KOPT-K1 (cell line): ENCODE measurements around the gene P2RY12.

Source experiments
- H3K27ac ChIP-seq: fragments of 200-600 bp; sonication (generic); 2 replicates; pipeline ENCODE4 v1.5.1; 2016; ENCODE audit warnings: antibody characterized with exemption, mild to moderate bottlenecking, low read depth, low read length; ENCODE audit not compliant: poor library complexity, severe bottlenecking
- H3K36me3 ChIP-seq: fragments of 200-600 bp; sonication (generic); 2 replicates; pipeline ENCODE4 v1.5.1; 2017; ENCODE audit warnings: antibody characterized with exemption, mild to moderate bottlenecking, low read length, moderate library complexity; ENCODE audit not compliant: insufficient read depth
- H3K9me3 ChIP-seq: fragments of 200-600 bp; sonication (generic); 2 replicates; pipeline ENCODE4 v1.5.1; 2017; ENCODE audit warnings: antibody characterized with exemption, low read length, mild to moderate bottlenecking; ENCODE audit not compliant: insufficient read depth, poor library complexity, severe bottlenecking

Gene P2RY12

DNA sequence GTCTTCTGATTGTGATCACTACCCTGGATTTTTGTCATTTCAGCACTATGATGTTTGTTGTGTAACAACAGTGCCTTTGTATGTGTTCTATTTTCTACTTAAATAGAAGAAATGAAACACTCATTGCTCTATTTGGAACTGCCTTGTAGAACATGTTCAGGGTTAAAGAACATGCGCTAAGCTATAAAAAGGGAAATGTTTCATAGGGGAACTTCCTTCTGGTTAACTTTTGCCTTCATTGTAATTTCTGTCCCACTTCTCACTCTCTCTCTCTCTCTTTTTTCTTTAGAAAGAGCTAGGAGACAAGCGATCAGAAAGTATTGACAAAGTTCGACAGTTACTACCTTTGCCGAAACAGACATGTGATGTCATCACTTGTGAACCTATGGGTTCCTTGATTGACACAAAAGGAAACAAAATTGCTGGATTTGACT, at the start of gene P2RY12:
Gene P2RY12 (minus strand): TSS at position 13 of the 434 bp plus-strand sequence. CDS start 45,908 bp downstream, outside the sequence.
- Histone ChIP-seq H3K27ac (no peak within 1 kb of the TSS), H3K36me3 (peaks cover 49% of the 10 kb centered on the region), H3K9me3 (no peaks in the 10 kb centered on the region)

DNA sequence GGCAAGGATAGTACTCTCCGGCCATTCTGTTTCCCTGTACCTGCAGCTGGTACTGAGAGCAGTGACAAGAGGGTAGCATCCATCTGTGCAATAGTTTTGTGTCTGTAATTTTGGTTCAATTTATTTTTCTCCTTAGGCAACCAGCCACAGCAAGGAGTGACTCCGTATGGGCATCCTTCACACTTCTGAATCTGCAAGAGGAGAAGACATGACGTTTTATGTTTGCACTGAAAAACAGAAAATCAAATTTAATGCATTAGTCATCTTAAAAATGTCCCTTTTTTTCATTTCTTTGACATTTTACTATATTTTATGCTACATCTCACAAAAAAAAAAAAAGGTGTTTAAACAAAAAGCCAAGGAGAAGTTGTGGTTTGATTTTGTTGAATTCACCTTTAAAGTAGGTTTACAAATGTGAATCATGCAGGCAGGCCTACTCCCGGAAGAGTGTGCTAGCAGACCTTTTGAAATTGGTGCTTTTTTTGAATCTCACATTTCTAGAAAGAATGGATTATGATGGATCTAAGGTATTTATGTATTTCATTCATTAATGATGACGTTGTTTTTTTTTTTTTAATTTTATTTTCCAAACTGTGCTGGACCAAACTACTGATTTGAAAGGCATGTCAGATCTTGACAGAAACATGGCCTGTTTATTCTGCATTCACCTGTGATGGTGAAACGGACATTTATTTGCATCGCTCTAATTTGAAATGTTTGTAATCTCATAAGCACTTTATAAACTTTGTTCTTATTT, 48.2 kb upstream of the P2RY12 start:
- Histone ChIP-seq H3K9me3 (no peaks in the 10 kb centered on the region), H3K36me3 (peaks cover 18% of the 10 kb centered on the region; the same call in 1 of the 2 replicates), H3K27ac (no peak overlapping the region)

DNA sequence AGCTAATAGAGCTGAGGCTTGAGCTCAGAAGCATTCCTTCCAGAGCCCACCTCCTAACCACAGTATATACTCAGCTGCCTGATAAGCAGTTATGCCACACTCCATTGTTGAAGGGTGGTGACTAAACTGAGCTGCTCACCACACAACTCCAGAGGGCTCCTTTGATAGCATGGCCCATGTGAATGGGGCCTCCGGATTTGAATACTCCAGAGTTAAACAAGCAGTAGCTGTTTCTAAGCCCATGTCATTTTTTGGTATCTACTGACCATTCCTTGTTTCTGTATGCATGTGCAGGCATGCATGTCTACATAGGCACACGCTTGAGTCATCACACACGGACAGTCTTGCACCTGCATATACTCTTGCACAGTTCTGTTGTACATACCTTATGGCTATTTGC, 47.4 kb upstream of the P2RY12 start:
- Histone ChIP-seq H3K27ac (no peak overlapping the region), H3K9me3 (no peaks in the 10 kb centered on the region), H3K36me3 (peaks cover 18% of the 10 kb centered on the region; the same call in 1 of the 2 replicates)

DNA sequence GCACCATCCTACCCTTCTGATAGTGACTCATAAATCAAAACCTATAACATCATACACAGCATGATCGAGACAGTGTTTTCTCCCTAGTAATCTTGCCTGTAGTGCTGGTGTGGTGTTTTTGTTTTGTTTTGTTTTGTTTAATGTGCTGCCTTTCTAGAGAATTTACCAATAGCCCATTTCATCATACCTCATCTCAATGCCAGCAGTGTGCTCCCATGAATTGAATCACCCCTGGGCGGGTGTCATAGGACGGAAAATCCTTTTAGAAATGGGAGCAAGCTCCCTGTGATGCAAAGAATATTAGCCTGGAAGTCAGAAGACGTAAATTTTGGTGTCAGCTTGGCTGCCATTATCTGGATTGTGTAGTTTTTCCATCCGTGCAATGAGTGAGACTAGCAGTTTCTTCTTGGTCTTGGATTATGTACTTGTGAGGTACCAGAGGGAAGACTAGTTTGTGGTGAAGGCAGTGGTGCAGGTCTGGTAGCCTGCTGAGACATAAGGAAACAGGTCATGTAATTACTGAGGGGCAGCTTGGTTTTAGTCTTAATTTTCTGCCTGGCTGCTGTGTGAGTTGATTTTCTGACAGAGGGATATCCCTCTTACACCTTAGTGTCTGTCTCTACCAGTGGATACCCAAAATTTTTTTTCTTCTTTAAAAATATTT, 46.4 kb upstream of the P2RY12 start:
- Histone ChIP-seq H3K36me3 (peaks cover 18% of the 10 kb centered on the region; the same call in 1 of the 2 replicates), H3K27ac (no peak overlapping the region), H3K9me3 (no peaks in the 10 kb centered on the region)

DNA sequence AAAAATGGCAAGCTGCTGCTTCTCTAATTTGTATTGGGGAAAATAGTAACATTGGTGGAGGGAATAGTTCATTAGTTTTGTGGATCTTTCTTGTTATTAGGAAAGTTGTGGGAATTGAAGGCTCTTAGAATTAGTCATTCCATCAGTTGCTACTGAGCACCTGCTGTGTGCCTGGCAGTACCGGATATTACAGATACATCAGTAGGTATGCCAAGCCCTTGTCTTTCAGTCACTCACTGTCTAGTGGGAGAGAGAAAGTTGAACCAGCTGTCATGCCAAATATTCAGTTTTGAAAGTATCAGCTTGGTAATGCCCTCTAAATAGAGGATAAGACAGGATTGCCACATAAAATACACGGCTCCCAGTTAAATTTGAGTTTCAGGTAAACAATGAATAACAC, 43.8 kb upstream of the P2RY12 start:
- Histone ChIP-seq H3K27ac (no peak overlapping the region), H3K36me3 (peaks cover 17% of the 10 kb centered on the region; the same call in 1 of the 2 replicates), H3K9me3 (no peaks in the 10 kb centered on the region)

DNA sequence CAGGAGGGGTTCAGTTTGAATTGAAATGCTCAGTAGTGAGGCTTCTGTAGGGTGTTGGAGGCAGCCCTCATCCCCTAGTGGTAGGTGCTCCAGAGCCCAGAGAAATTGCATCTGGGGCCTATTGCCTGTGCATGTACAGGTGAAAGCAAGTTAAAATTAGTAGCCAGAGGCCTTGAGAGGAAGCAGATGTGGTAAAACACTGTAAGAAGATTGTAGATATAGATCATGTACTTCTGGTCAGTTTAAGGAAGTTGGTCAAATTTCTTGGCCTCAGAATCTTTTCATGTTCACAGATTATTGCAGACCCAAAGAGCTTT, 41.7 kb upstream of the P2RY12 start:
- Histone ChIP-seq H3K36me3 (peaks cover 15% of the 10 kb centered on the region; the same call in 1 of the 2 replicates), H3K9me3 (no peaks in the 10 kb centered on the region), H3K27ac (no peak overlapping the region)

DNA sequence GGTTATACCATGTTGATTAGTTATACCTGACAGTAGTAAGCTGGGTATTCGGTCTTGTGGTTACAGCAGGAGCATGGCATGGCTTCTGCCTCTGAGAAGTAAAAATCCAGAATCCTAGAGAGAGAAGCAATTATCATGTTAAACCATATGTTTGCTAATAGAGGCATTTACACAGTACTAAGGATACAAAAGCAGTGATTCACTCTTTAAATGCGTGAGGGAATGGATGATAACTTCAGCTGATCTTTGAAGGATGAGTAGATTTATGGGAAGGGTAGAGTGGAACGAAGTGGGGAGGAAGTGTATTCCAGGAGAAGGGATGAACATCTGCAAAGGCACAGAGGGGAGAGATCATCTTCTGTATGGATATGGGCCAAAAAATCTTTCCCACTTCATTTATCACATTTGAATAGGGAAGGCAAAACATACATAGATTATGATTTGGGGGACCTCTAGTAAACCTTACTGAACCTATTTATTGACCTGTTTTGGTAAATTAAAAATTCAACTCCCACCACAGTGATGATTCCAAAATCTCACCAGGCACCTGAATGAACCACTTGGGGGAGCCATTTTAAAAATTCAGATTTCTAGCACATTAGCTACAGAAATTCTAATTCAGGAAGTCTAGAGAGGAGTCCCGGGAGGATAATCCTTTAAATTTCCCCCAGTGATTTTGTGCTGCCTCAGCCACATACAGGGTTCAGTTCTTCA, 41.2 kb upstream of the P2RY12 start:
- no peak overlapping the region for H3K27ac ChIP-seq

DNA sequence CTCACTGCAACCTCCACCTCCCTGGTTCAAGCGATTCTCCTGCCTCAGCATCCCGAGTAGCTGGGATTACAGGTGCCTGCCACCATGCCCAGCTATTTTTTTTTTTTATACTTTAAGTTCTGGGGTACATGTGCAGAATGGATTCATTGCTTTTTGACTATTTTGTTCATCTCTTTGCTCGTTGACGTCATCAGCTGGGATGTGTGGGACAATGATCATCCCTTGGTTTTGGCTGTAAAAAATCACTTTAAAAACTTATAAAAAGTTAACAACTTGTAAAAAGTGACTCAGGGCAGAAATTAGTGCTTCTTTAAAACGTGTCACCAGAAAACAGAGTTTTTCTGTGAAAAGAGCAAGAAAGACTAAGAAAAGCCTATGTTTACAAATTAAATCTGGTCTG, 38.5 kb upstream of the P2RY12 start:
- Histone ChIP-seq H3K36me3 (no peaks in the 10 kb centered on the region; the same call in 1 of the 2 replicates), H3K9me3 (no peaks in the 10 kb centered on the region), H3K27ac (no peak overlapping the region)

More for the DNA sequence above, 41.2 kb upstream of the P2RY12 start:
- no peaks in the 10 kb centered on the region for H3K9me3 ChIP-seq
- peaks cover 11% of the 10 kb centered on the region; the same call in 1 of the 2 replicates for H3K36me3 ChIP-seq

DNA sequence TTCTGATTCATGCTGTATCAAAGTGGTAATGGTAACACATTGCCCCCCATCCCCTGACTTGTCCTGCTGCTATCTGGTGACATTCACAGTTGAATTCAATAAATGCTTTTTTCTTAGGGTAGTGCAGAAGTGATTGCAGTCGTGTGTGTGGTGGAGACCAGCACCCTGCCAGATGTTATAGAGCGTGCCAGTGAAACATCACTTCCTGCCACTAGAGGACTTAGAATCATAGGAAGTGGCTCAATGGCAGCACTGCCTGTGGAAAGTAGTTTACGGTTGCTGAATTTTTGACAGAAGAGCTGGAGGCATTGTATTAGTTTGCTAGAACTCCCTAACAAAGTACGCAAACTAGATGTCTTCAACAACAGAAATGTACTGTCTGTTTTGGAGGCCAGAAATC, 37.4 kb upstream of the P2RY12 start:
- peaks cover 3% of the 10 kb centered on the region for H3K36me3 ChIP-seq
- H3K9me3 ChIP-seq, result no peaks in the 10 kb centered on the region
- H3K27ac ChIP-seq, result no peak overlapping the region

DNA sequence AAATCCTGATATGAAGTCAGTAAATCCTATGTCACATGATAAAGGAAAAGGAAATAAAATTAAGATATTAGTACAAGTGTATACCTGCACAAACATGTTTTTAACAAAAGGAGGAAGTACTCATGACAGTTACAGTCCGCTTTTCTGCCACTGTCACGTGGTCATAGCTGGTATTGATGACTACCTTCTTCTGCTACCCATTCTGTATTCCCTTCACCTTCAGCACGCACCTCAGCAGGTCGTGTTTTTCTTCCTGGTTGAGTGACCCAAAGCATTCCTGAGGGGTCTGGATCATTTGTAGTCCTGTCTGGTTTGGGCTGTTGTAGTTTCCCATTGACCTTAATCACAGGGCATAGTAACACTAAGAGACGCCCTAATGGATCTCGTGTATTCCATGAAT, 35.3 kb upstream of the P2RY12 start:
- no peaks in the 10 kb centered on the region for H3K9me3 ChIP-seq
- no peak overlapping the region for H3K27ac ChIP-seq
- H3K36me3 ChIP-seq, result peaks cover 4% of the 10 kb centered on the region

DNA sequence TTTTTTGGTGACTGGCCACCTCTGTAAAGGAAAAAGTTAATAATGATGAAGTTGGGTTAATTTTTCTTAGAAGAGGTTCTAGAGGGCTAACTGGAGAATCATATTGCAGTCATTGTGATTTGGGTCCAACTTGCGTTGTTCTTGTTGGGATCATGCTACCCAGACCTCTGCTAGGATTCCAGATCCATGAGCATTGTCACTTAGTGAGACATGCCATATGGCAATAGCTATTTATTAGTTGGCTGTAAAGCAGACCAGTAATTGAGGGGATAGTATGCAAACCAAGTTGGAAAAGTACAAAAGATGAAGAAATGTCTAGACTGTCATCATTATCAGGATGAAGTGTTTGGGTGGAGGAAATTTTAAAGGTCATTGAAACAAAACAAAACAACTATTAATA, 30.7 kb upstream of the P2RY12 start:
- Histone ChIP-seq H3K27ac (no peak overlapping the region), H3K9me3 (no peaks in the 10 kb centered on the region), H3K36me3 (peaks cover 22% of the 10 kb centered on the region)

DNA sequence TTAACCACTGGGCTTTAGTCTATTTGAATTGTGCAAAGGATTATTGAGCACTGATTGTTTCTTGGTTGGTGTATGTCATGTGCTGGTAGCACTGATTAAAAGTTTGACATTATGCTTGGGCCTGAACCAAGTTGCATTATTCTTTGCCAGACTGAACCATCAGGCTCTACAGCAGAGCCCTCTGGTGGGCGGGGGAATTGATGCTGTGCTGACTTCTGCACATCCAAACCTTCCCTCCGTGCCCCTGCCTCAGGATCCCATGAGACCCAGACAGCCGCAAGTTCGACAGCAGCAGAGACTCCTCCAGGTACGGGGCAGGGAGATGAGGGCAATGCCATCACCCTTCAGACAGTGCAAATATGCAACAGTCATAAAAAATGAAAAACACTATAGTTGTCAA, 28.4 kb upstream of the P2RY12 start:
- no peaks in the 10 kb centered on the region for H3K9me3 ChIP-seq
- H3K27ac ChIP-seq, result no peak overlapping the region
- peaks cover 22% of the 10 kb centered on the region for H3K36me3 ChIP-seq

DNA sequence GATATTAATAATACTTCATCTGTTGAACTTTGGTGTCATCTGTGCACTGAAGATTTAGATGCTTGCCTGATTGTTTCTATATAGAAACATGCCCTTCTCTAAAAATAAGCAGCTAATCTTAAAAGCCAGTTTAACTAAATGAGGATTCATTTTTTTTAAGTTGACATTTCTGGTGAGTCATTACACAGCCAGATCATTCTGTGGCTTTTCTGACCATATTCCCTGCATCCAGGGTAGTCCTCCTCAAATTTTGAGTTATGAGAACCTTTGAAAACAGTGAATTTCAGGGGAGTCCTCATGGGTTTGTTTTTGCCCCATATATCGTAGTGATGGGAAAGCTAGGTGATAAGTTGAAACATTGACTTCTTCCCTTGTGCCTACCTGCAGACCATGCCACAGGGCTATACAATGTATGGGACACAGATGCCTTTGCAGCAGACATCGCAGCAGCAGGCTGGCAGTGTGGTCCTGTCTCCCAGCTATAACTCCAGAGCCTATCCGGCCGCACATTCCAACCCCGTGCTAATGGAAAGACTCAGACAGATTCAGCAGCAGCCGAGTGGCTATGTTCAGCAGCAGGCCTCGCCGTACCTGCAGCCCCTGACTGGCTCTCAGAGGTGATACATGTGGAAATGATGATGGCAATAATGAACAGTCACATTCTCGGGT, 26.5 kb upstream of the P2RY12 start:
- H3K9me3 ChIP-seq, result no peaks in the 10 kb centered on the region
- no peak overlapping the region for H3K27ac ChIP-seq
- H3K36me3 ChIP-seq, result peaks cover 18% of the 10 kb centered on the region

DNA sequence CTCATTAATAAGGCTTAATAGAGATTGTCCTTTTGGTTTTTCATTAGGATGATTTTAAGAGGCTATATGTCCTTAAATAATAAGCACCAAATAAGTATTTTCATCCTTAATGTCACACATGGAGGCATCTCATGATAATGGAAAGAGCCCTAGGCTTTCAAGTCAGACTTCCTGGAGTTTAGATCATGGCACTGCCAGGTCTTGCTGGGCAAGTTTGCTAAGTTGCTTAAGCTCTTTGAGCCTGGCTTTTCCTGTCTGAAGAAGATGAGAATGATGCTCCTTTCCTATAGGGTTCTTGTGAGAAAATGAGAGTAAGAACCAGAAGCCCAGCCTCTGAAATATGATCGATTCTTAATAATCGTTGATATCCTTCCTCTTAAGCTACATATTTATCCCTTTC, 23.4 kb upstream of the P2RY12 start:
- Histone ChIP-seq H3K36me3 (peaks cover 1% of the 10 kb centered on the region; the same call in 1 of the 2 replicates), H3K9me3 (no peaks in the 10 kb centered on the region), H3K27ac (no peak overlapping the region)

DNA sequence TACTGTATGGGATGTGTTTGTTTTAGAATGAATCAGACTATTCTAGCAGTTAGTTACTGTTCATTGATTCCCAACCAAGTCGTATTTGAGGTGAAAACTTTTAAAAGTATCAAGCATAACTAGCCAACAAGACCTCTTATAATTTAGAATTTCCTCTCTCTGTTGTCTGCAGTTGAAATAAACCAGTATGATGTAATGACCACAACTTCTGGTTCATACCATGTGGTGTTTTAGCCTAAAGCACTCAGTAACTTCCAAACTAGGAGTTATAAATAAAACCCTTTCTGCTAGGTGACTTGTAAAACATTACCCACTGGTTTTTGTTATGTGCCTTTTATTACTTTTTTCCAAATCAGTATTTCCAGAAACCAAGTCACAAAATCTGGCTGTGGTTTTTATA, 19.8 kb upstream of the P2RY12 start:
- H3K36me3 ChIP-seq, result no peaks in the 10 kb centered on the region; the same call in 1 of the 2 replicates
- H3K27ac ChIP-seq, result no peak overlapping the region
- no peaks in the 10 kb centered on the region for H3K9me3 ChIP-seq
